Kidney epithelial cell (primary cell): ENCODE data around the gene SLC39A11. TPM values are rescaled to one million over a fixed set of nuclear protein-coding genes. Genes with fewer than 3 reads are reported as not detected.

Experiments used
- DNase-seq: peaks from one replicate; pipeline ENCODE4 v3.0.0-alpha.2; 2010; ENCODE audit warnings: low read depth
- H3K27me3 ChIP-seq: 2 replicates; pipeline ENCODE4 v1.6.0; 2011; ENCODE audit warnings: low read length; ENCODE audit not compliant: control insufficient read depth, insufficient read depth
- H3K36me3 ChIP-seq: 2 replicates; pipeline ENCODE4 v1.5.1; 2011; ENCODE audit warnings: low read length; ENCODE audit not compliant: control insufficient read depth, insufficient read depth
- H3K4me3 ChIP-seq: 2 replicates; pipeline ENCODE4 v1.5.1; 2011; ENCODE audit warnings: low read depth, mild to moderate bottlenecking, control low read depth, low read length
- CTCF ChIP-seq: IDR thresholded peaks from 2 replicates; pipeline ENCODE4 v1.5.1; 2011; ENCODE audit warnings: mild to moderate bottlenecking, moderate library complexity, low read length, control low read depth, inconsistent platforms; ENCODE audit not compliant: insufficient read depth, poor library complexity, severe bottlenecking
- total RNA-seq: library from RNA; depleted of rRNA; stranded (reverse); fragments of >200 nt; gene quantifications from 2 replicates; pipeline ENCODE4 v1.2.3, GENCODE V29; 2015

Gene SLC39A11
- total RNA-seq, 1 donor from 2014 or later = 13.0 TPM

DNA sequence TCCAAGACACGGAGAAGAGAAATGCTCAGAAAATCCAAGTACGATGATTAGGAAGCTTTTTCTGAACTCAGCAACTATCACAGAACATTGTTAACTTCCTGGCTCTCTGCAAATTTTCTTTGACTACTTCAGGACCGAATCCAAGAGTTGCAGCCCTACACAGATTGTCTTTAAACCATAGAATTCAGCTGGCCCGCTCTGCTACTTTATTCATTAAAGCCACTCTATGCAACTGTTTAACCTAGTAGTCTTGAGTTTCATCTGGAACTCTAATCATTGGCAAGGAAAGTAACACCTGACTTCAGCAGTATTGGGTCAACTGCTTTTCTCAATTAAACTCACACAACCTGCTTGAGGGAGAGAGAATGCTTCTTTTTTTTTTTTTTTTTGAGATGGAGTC lies 210.1 kb downstream of the SLC39A11 start:
- DNase-seq = no peak

DNA sequence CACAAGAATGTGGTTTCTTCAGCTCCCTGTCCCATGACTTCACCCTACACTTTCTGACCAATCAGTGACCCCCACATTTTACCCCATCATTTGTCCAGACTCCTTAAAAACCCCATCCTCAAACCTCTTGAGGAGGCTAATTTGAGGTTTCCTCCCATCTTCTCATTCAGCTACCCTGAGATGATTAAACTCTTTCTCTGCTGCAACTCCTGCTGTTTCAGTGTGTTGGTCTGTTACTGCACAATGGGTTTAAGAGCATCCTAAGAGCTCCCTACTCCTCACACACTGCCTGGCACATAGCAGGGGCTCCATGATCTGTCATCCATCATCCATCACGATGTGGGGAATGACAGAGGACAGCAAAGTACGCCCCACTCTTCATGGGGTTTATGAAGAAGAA lies 212.6 kb downstream of the SLC39A11 start:
- TF ChIP-seq CTCF = no peak
- Histone ChIP-seq H3K27me3 (no peaks in the 10 kb centered on the region), H3K4me3 (no peak overlapping the region), H3K36me3 (no peaks in the 10 kb centered on the region)
- no peak for DNase-seq

More for the DNA sequence above, 210.1 kb downstream of the SLC39A11 start:
- Histone ChIP-seq H3K27me3 (no peaks in the 10 kb centered on the region), H3K4me3 (no peak overlapping the region), H3K36me3 (no peaks in the 10 kb centered on the region)
- TF ChIP-seq CTCF = no peak

- DNase-seq = no peak
- TF ChIP-seq CTCF = no peak
Measured at GRCh38 chr17:72878975-72879660, 213.4 kb downstream of the SLC39A11 start.

GRCh38 chr17:72877348-72877747 lies 215.1 kb downstream of the SLC39A11 start:
- DNase-seq = no peak
- no peak overlapping the region for H3K4me3 ChIP-seq
- no peak for TF ChIP-seq CTCF
- H3K36me3 ChIP-seq = no peaks in the 10 kb centered on the region
- H3K27me3 ChIP-seq = no peaks in the 10 kb centered on the region

More at GRCh38 chr17:72878975-72879660, 213.4 kb downstream of the SLC39A11 start:
- Histone ChIP-seq H3K36me3 (no peaks in the 10 kb centered on the region), H3K4me3 (no peak overlapping the region), H3K27me3 (no peaks in the 10 kb centered on the region)

DNA sequence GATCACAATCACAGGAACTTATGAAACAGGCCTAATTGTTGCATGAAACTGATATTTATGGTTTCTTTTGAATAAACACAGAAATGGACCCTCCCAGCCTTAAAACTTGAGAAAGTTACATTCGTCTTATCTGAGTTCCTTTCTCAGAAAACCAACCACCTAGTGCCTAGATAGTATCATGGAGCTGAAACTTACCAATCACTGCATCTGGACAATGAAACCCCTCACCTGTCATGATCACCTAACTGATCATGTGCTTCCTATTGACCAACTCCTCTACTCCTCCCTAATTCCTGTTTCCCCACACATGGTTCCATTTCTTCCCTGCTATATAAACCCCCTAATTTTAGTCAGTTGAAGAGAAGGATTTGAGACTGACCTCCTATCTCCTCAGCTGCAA lies 216.1 kb downstream of the SLC39A11 start:
- no peak for TF ChIP-seq CTCF
- Histone ChIP-seq H3K4me3 (no peak overlapping the region), H3K36me3 (no peaks in the 10 kb centered on the region), H3K27me3 (no peaks in the 10 kb centered on the region)
- DNase-seq = no peak

- H3K4me3 ChIP-seq = no peak overlapping the region
- no peaks in the 10 kb centered on the region for H3K36me3 ChIP-seq
- DNase-seq = no peak
- no peak for TF ChIP-seq CTCF
- no peaks in the 10 kb centered on the region for H3K27me3 ChIP-seq
Measured at GRCh38 chr17:72875361-72875760, 217.1 kb downstream of the SLC39A11 start.
